ENCODE data around the gene MT3.
"Not testable (repeated sequence)": the region's sequence is repeated elsewhere in the genome, so short reads cannot be mapped to it uniquely, and the experiment has no call there.

Gene MT3

GRCh38 chr16:56580391-56581048, 8.8 kb upstream of the MT3 start:
- DNase-seq: no peak

- DNase-seq: not testable (repeated sequence)
Measured at GRCh38 chr16:56582911-56583310, 6.4 kb upstream of the MT3 start.

- no peak for DNase-seq
Measured at GRCh38 chr16:56583351-56584168, 5.8 kb upstream of the MT3 start.

GRCh38 chr16:56584276-56584675, 5.1 kb upstream of the MT3 start:
- no peak for DNase-seq

- DNase-seq: no peak
Measured at GRCh38 chr16:56588781-56589140, 567 bp upstream of the MT3 start.

GRCh38 chr16:56591377-56592060, 2.2 kb downstream of the MT3 start:
- no peak for DNase-seq

- no peak for DNase-seq
Measured at GRCh38 chr16:56593573-56594291, 4.4 kb downstream of the MT3 start.

GRCh38 chr16:56594292-56594619, 4.9 kb downstream of the MT3 start:
- DNase-seq: no peak

GRCh38 chr16:56600398-56600999, 11.2 kb downstream of the MT3 start:
- DNase-seq: no peak

GRCh38 chr16:56601325-56601724, 12.0 kb downstream of the MT3 start:
- no peak for DNase-seq

GRCh38 chr16:56603589-56603988, 14.3 kb downstream of the MT3 start:
- no peak for DNase-seq

GRCh38 chr16:56604966-56605365, 15.6 kb downstream of the MT3 start:
- DNase-seq: no peak

- no peak for DNase-seq
Measured at GRCh38 chr16:56605475-56605874, 16.1 kb downstream of the MT3 start.

GRCh38 chr16:56606071-56606475, 16.7 kb downstream of the MT3 start:
- no peak for DNase-seq

- no peak for DNase-seq
Measured at GRCh38 chr16:56606476-56607108, 17.3 kb downstream of the MT3 start.

- DNase-seq: no peak
Measured at GRCh38 chr16:56607109-56607618, 17.8 kb downstream of the MT3 start.

GRCh38 chr16:56607675-56608042, 18.3 kb downstream of the MT3 start:
- no peak for DNase-seq

GRCh38 chr16:56608043-56608875, 18.9 kb downstream of the MT3 start, which contains the start of gene MT2A:
Gene MT2A, plus strand, starts transcription at chr16:56608584. Its CDS starts 72 bp downstream, at chr16:56608656.
- peak; percentile 88 for DNase-seq

GRCh38 chr16:56608876-56609462, 19.6 kb downstream of the MT3 start:
- no peak for DNase-seq

GRCh38 chr16:56609463-56609921, 20.2 kb downstream of the MT3 start:
- DNase-seq: no peak
